HT-29 (cell line): ENCODE results near the gene SEMA4C. TPM values are rescaled to one million over a fixed set of nuclear protein-coding genes. Genes with fewer than 3 reads are reported as not detected.
"Not testable (repeated sequence)": the region's sequence is repeated elsewhere in the genome, so short reads cannot be mapped to it uniquely, and the experiment has no call there.

Source experiments
- DNase-seq: peaks from one replicate; pipeline ENCODE4 v3.0.0-alpha.2; 2015; ENCODE audit warnings: low spot score
- total RNA-seq: library from RNA; depleted of rRNA; stranded (reverse); fragments of >200 nt; shearing (Covaris generic); gene quantifications from 2 replicates; pipeline ENCODE4 v1.2.3, GENCODE V29; 2014

Gene SEMA4C
- total RNA-seq, 1 experiment from 2014 or later: 8.8 TPM

DNA sequence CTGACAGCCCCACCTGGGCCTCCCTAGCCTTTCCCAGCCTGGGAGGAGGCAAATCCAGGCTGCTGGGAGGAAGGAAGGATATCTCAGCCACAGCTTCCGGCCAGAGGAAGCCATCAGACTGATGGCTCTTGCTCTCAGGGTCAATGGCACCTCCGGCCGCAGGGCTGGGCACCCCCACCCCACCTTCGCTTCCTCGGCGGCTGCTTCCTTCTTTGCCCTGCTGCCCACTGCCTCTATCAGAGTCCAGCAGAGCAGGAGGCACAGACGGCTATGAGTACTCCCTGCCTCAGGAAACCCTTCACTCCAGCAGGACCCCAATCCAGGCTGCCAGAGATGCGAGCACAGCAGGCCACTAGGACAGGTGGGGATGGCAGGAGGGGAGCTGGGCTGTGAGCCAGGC lies 3.3 kb downstream of the SEMA4C start:
- no peak for DNase-seq

DNA sequence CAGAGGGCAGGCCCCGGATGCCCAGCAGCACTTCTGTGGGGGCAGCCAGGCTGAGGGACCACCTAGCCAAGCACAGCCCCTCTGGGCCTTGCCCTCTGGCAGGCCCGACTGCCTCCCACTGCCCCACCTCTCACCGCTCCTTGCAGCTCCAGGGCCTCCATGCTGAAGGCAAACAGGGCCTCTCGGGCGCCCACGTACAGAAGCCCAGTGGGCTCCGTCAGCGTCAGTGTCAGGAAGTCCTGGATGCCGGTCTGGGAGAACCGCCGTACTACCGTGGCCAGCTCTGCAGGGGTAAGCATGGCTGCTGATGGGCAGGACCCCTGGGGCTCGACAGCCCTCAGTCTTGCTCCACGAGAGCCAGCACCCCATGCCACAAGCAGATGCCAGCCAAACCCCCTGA lies 3.7 kb downstream of the SEMA4C start:
- no peak for DNase-seq

DNA sequence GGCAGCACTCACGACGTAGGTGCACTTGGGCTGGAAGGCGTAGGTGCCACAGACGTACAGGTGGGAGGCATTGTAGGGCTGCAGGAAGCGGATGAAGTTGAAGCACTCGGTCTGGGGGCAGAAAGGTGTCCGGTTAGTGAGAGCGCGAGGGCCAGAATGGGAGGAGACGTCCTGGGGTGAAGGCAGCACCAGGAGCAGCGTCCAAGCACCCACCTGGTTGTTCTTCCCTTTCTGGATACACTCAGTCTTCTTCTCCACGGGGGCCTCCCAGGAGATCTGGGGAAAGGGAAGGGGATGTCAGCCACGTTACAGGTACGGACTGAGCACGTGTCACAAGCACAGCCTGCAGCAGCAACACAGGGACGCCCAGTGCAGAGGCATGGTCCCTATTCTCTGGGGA lies 4.2 kb downstream of the SEMA4C start:
- DNase-seq: no peak

DNA sequence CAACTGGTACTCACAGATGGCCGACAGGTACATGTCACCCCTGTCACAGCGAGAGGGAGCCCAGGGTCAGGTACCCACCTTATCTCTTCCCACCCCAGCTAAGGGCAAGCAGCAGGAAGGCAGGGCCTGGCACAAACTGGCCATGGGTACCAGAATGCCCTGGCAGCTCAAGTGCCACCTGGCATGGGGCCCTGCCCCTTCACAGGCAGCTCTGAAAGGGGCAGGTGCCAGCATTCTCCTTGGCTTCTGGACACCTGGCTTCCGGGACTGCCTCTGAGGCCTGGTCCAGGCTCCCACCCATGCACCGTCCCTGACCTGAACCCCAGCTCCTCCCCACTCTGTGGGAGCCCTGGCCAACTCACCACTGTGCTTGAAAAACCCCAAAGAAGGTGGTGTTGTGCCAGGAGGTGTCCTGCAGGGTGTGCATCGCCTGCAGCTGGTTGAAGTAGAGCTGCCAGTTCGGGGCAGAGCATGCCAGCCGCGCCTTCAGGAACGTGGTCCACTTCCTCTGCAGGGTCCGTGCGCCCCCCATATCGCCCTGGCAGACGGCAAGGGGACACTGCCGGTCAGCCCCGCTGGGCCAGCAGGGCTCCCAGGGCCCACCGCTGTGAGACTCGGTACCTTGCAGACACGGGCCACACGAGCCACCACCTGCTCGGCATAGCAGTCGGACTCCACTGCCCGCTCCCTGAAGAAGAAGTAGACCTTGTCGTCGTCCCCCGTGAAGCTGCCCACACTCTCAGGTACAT lies 5.4 kb downstream of the SEMA4C start:
- no peak for DNase-seq

DNA sequence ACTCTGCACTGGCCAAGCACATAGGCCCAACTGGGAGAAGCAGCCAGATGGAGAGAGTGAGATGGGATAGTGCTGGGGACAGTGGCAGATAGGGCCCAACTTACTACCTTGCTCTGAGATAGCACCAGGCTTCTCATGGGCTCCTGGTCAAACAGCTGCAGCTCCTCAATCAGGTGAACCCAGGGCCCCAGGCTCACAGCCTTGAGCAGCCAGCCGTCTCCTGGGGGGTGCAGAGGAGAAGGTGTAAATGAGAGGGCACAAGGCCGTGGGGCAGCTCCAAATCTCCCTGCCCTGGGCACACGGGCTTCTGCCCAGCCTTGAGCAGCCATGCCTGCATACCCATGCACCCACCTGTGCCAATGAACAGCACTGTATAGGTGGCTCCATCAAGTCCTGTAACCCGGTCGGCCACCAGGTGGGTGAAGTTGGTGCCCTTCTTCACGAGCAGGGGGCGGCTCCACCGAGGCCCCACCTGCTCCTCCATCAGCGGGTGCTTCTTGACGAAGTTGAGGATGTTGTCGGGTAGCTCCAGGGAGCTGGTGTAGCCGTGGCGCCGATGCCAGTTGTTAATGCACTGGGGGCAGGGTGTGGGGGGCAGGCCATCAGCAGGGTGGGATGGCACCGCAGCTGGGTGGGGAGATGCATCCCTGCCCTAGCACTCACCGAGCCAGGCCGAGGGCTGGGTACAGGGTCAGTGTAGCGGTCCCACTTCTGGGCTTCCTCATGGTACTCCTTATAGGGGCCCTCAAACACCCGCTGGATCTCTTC lies 6.1 kb downstream of the SEMA4C start:
- DNase-seq: no peak

DNA sequence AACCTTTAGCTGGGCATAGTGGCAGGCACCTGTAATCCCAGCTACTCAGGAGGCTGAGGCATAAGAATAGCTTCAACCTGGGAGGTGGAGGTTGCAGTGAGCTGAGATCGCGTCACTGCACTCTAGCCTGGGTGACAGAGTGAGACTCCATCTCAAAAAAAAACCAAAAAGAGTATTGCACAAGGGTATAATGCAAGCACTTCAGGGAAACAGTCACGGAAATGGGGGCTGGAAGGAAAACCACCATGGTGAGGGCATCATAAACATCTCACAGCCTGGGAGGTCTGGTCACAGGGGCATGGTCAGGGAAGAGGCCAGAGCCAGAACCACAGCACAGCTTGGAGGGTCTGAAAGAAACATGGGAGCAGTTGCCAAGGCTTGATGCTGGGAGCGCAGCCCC lies 6.8 kb downstream of the SEMA4C start:
- DNase-seq: not testable (repeated sequence)

DNA sequence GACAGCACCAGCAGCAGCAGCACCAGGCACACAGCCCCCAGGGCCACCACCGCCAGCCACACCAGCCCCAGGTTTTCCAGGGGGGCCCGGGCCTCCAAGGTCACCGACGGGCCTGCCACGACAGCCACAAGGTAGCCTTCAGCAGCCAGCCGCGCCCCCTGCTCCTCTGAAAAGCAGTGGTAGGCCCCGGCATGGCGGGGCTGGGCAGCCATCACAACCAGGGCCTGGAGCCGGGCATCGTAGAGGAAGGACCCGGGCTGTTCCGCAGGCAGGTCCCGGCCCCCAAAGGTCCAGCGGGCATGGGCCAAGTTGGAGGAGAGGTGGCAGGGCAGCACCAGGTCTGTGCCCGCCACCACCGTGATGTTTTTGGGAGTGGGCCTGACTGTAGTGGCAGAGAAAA lies 8.8 kb downstream of the SEMA4C start:
- DNase-seq: no peak

DNA sequence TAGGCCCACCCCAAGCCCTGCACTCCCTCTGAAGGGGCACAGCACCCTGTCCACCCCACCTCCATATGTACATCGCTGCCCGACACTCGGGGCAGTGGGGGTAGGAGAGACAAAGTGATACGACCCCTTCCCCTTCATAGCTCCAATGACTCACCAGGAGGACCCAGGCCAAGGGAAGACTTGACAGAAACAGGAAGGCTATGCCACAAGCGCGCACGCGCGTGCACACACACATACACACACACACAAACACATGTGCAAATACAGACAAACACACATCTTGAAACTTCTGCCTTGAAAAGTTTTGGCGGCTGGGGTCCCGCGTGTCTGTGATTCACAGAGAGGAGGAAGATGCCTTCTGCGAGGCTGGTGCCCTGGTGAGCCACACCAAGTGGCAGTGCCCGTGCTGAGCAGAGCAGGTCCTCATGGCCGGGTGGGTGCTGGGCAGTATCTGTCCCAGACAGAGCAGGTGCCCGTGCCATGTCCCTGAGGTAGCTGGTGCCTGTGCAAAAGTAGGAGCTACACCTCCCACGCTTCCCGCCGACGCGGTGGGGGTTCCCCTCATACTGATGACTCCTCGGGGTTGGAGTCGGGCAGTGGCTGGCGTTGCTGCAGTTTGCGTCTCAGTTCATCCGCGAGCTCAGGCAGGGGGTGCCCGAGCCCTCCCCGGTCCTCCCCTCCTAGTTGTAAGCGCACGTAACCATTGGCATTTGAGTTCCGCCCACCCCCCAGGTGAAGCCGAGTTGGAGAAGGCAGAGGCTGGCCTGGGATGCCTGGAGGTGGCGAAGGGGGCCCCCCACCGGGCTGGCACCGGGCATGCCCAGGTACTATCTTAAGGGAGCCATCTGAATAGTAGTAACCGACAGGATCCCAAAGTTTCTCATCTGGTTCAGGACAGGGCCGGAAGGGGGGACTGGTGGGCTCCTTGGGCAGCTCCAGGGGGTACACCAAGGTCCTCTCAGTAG lies 9.5 kb downstream of the SEMA4C start:
- DNase-seq: no peak

DNA sequence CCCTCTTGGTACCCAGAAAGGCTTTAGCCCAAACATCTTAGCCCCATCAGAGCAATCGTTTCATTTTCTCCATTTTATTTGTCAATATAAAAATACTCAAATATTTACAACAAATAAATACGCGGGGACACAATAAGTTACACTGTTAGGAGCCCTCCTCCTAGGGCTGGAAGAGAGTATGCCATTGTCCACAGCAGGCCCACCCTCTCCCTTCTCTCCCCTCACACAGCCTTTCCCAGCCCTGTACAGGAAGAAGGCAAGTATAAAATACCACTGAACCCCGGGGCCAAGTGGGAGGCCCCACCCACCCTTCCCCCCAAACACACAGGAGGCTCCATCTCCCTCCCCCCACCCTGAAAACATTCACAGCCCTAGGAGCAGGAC lies 10.2 kb downstream of the SEMA4C start:
- DNase-seq: no peak

DNA sequence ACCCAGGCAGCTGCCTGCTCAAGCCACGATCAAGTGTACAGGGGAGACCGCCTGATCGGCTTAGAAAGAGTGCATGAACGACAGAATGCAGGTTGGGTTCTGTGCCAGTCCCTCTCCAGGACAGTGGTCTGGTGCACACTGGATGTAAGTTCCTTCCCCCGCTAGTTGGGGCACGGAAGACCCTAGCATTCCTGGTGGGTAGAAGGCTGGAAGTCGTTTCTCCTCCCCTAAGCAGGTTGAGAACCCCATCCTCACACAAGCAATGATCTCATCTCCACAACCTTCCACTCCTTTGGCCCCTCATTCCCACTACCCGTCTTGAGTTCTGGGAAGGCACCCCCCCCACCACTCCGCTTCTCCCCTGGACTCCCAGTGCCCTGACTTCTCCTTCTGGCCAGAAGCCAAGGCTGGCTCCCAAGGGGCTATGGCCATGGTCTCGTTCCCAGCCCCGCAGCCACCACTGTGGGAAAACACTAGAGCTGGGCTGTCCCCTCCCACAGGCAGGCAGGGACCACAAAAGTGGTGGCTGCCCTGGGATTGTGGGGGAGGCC lies 10.7 kb downstream of the SEMA4C start:
- no peak for DNase-seq

DNA sequence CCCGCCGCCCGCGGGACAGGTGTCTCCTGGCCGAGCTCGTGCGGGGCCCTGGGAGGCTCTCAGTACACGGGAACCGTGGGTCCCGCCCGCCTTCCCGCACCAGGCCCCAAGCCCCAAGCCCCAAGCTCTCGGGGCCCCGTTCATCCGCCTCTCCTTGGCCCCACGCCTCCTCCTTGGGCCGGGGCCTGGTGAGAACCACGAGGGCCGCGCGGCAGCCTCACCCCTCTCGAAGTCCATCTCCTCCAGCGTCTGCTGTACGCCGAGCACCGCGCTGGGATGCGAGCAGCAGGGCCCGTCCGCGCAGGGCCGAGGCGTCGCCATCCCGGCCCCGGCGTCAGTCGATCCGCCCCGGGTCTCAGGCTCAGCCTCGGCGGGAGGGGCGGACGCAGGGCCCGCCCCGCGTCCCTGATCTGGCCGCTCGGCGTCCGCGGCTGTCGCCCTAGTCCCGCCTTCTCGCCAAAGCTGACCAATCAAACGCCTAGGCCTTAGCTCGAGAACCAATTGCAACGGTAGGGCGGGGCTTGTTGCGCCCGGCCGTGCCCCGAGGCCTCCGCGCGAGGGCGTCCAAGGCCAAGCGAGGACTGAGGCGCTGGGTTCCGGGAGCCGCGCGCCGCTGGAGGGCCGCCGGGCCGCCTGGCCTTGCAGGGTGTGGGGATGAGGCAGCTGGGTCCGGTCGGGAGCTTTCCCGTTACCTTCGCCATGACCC lies 12.1 kb downstream of the SEMA4C start, which contains the start of gene ANKRD39:
Gene ANKRD39, minus strand, starts transcription at position 350 of the 706 bp plus-strand sequence. Its CDS starts 29 bp downstream, at position 321.
- peak; percentile 99 for DNase-seq

DNA sequence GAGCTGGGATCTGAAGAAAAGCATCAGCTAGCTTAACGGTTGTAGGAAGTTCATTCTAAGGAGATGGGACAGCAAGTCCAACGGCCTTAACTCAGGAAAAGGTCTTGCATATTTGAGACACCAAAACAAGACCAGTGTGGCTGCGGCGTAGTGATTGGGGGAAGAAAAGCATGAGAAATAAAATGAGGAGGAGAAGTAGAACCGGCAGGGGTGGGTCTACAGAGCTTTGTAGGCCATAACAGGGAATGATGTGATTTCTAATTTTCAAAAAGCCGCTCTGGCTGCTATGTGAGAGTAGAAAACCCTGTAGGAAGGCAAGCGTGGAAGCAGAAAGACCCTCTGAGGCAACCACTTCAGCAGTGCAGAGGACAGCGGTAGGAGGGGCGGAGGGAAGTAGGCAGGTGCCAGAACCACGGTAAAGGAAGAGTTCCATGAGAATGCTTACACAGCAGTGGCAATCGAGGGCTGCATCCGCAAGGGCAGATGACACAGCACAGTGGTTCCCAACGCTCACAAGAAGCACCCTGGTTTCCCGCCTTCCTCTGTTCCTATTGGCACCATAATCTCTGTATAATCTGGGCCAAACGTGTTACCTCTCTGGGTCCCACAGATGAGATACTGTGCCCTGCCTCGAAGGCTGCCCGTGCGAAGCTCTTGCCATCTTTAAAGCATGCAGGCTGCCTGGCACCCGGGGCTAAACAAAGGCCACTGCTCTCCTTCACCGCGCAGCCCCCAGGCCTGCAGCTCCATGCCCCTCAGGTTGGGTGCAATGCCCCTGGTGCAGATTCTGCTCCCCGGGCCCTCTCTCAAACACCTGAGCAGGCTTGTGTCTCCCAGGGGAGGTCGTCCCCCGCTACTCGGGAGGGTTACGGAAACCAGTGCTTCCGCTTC lies 12.9 kb downstream of the SEMA4C start:
- peak; percentile 32 for DNase-seq

DNA sequence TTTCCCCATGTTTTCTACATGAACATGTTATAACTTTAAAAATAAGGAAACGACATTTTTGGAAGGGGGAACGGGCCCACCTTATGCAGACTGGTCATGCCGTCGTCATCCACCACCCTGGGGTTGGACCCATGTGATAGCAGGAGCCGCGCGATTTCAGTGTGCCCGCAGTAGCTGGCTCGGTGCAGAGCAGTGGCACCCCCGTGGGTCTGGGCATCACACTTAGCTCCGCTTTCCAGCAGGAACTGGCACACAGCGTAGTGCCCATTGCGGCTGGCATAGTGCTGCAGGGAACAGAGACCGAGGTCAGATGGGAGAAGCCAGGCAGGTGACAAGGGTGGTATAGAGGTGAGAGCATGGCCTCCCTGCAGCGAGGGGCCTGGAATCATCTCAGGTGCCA lies 16.6 kb downstream of the SEMA4C start:
- DNase-seq: no peak

DNA sequence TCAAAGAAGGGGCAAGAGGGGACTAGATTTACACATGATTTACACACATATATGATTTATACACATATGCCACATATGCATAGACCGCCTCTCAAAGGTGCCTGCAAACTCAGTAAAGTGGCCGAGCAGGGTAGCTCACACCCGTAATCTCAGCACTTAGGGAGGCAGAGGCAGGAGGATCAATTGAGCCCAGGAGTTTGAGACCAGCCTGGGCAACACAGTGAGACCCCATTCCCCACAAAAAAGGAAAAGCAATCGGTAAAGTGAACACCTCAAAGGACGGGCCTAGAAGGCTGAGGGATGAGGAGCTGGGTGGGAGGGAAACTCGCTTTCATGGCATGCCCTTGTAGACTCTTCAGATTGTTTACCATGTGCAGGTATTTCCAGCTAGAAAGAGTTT lies 17.2 kb downstream of the SEMA4C start:
- no peak for DNase-seq

DNA sequence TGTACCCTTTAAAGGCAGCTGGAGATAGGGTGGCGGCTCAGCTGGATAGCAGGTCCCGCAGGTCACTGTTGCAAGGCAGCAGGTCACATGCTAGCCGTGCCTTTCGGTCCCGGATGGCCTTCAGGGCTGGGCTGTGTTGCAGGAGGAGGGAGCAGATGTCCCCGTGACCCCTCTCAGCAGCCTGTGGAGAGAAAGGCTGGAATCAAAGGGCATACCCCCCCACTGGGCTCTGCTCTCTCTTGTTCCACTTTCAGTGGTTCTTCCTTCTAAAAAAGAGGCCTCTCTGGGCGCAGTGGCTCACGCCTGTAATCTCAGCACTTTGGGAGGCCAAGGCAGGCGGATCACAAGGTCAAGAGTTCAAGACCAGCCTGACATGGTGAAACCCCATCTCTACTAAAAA lies 21.6 kb downstream of the SEMA4C start:
- no peak for DNase-seq

DNA sequence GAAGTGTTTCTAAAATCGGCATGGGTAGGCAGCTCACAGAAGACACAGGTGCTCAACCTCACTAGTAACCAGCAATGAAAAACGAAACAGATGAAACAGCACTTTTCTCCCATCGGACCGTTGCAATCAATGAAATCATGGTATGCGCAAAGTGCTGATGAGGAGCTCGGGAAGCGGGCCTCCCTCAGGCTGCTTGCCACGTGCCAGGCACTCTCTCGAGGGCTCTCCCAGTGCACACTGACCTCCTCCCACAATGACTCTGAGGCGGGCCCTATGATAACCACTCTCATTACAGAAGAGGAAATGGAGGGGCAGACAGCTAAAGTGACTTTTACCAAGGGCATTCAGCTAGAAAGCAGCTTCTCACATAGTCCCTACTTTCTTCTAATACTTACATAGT lies 22.3 kb downstream of the SEMA4C start:
- DNase-seq: no peak

DNA sequence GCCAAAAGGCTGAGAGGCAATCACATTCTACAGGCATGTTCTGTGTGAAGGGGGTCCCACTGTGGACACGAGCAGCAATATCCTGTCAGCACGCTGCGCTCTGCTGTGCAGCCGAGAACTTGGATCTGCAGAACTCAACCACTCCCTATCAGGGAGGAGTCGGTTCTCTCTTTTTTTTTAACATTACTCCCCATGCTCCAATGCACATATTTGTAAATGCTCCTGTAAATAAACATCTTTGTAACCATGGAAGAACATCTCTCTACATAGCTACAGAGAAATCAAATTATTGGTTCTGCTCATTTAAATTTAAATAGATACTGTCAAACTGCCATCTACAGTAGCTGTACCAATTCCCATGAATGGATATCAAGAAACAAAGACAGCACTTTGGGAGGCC lies 23.1 kb downstream of the SEMA4C start:
- DNase-seq: no peak

DNA sequence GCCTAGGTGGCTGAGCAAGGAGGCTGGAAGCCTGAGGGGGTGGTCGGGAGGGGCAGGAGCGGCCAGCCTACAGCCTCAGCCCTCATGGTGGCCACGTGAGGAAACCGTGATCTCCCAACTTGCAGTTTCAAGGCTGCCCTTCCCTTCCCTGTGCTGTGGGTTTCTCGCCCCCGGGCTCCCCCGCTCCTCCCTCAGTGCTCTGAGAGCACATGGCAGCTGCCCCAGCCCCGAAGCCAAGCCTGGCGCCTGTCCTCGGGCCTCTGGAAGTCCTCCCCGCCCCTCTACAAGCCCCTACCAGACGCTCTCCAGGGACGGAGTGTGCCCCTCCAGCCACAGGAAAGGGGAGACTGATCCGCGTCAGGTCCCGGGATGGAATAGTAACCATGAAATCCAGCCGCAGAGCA lies 25.5 kb downstream of the SEMA4C start:
- DNase-seq: no peak

DNA sequence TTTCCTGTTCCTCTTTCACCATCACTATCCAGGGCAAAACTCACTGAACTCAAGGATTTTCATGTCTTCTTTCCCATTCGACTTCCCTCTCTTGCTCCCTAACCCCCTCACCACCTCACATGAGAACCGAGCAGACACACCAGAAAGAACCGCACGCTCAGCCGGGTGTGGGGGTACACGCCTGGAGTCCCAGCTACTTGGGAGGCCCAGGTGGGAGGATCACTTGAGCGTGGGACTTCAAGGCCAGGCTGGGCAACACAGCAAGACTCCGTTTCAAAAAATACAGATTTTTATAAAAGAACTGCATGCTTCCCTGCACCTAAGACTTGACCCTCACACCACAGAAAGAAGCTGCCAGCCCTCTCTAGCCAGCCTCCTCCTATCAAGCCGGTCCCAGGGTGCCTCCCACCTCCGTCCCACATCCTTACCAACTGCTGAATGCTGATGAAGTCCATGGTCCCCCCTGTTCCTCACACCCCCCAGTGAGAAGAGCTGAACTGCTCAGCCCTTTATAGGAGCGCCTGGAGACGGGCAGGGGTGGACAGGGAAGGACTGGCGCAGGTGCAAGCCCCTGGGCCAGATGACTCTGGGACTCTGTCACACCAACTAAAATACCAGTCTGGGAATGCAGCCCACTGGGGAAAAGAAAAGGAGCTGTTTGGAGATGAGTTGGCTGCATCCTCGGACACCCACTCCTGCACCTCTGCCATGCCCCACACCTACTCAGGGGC lies 26.2 kb downstream of the SEMA4C start, which contains the start of gene ANKRD23:
Gene ANKRD23, minus strand, starts transcription at position 484 of the 731 bp plus-strand sequence. Its CDS starts 29 bp downstream, at position 455.
- DNase-seq: no peak
